H1 (cell line): ENCODE measurements around the gene FLRT2. TPM values are rescaled to one million over a fixed set of nuclear protein-coding genes. Genes with fewer than 3 reads are reported as not detected.

Experiments used
- CTCF ChIA-PET: fragments of 300-600 bp; sonication (Branson Sonifier 250); formaldehyde crosslinking; loops from one replicate; lab custom pipeline; 2021; ENCODE audit not compliant: partially characterized antibody; lab: Charles Lee
- POLR2A ChIA-PET: fragments of 300-600 bp; sonication (Branson Sonifier 250); formaldehyde crosslinking; loops from one replicate; lab custom pipeline; 2021; ENCODE audit warnings: inconsistent platforms; ENCODE audit not compliant: partially characterized antibody; lab: Charles Lee
- DNase-seq, 2 experiments: peaks; one replicate each; pipeline versions ENCODE4 v3.0.0 to v3.0.0-alpha.2; 2010 to 2022; ENCODE audit warnings: low spot score in 2 of 2, low read depth in 1 of 2, mixed read lengths in 1 of 2
- FAIRE-seq: peaks from 2 replicates; lab custom pipeline; 2011; peaks lifted over from hg19 to GRCh38; lab: Jason Lieb, UNC
- H2AFZ ChIP-seq: 2 replicates; pipeline ENCODE4 v1.8.1; 2012; ENCODE audit warnings: low read length, inconsistent platforms
- H2AK5ac ChIP-seq: 2 replicates; pipeline ENCODE4 v1.6.1; 2013; ENCODE audit warnings: low read depth, low read length
- H2BK120ac ChIP-seq: replicated peaks from 2 replicates; pipeline ENCODE3; 2013; ENCODE audit warnings: low read depth, low read length, inconsistent platforms
- H2BK12ac ChIP-seq: 2 replicates; pipeline ENCODE4 v1.6.1; 2013; ENCODE audit warnings: low read depth, low read length
- H2BK15ac ChIP-seq: 2 replicates; pipeline ENCODE4 v1.6.1; 2013; ENCODE audit warnings: low read length
- H2BK20ac ChIP-seq: 2 replicates; pipeline ENCODE4 v1.6.1; 2013; ENCODE audit warnings: low read length
- H2BK5ac ChIP-seq: 2 replicates; pipeline ENCODE4 v1.6.1; 2013; ENCODE audit warnings: low read depth, low read length
- H3K14ac ChIP-seq: 2 replicates; pipeline ENCODE4 v1.6.1; 2013; ENCODE audit warnings: inconsistent platforms; ENCODE audit not compliant: insufficient read length
- H3K18ac ChIP-seq: 2 replicates; pipeline ENCODE4 v1.6.1; 2013; ENCODE audit warnings: low read length; ENCODE audit errors: extremely low read depth
- H3K23ac ChIP-seq: 2 replicates; pipeline ENCODE4 v1.6.1; 2013; ENCODE audit warnings: inconsistent platforms; ENCODE audit not compliant: insufficient read length
- H3K23me2 ChIP-seq: 2 replicates; pipeline ENCODE4 v1.6.1; 2013; ENCODE audit warnings: low read depth, low read length
- H3K27ac ChIP-seq: 2 replicates; pipeline ENCODE4 v1.6.1; 2011; ENCODE audit warnings: low read depth, low read length, inconsistent platforms
- H3K27me3 ChIP-seq, 4 experiments: replicated peaks in 1 of 4; 1 replicate in 1 of 4; 2 replicates in 3 of 4; pipeline versions ENCODE4 v1.6.1 to v1.8.1; 2011 to 2013; ENCODE audit warnings: low read length in 3 of 4, mild to moderate bottlenecking in 3 of 4, inconsistent platforms in 2 of 4, mixed read lengths in 2 of 4, moderate library complexity in 1 of 4; ENCODE audit not compliant: control insufficient read depth in 3 of 4, insufficient read depth in 3 of 4; ENCODE audit errors: extremely low read depth in 1 of 4
- H3K36me3 ChIP-seq, 4 experiments: 2 replicates each; pipeline versions ENCODE4 v1.6.1 to v1.8.1; 2011 to 2013; ENCODE audit warnings: mild to moderate bottlenecking in 4 of 4, low read length in 3 of 4, moderate library complexity in 2 of 4, control low read depth in 1 of 4, inconsistent platforms in 1 of 4; ENCODE audit not compliant: insufficient read depth in 4 of 4, control insufficient read depth in 2 of 4
- H3K4ac ChIP-seq: replicated peaks from 2 replicates; pipeline ENCODE3; 2013; ENCODE audit warnings: low read length, low read depth, mixed read lengths, inconsistent platforms; ENCODE audit not compliant: insufficient read length
- H3K4me1 ChIP-seq, 4 experiments: replicated peaks in 1 of 4; 1 replicate in 1 of 4; 2 replicates in 3 of 4; pipeline versions ENCODE4 v1.6.1 to v1.8.1; 2011 to 2013; ENCODE audit warnings: low read length in 3 of 4, inconsistent platforms in 2 of 4, mixed read lengths in 1 of 4; ENCODE audit not compliant: insufficient read depth in 4 of 4, control insufficient read depth in 3 of 4
- H3K4me2 ChIP-seq, 2 experiments: 2 replicates each; pipeline versions ENCODE4 v1.6.1 to v1.8.1; 2011 to 2013; ENCODE audit warnings: low read depth in 2 of 2, low read length in 2 of 2, control low read depth in 1 of 2, inconsistent platforms in 1 of 2, mild to moderate bottlenecking in 1 of 2; ENCODE audit not compliant: insufficient read depth in 1 of 2
- H3K4me3 ChIP-seq, 4 experiments: fragments of 200-600, 300-600 bp in 1 of 4; sonication (generic), shearing (Covaris generic), sonication (Bioruptor Twin) in 1 of 4; 2 replicates each; pipeline versions ENCODE4 v1.5.1 to v1.8.1; 2011 to 2016; ENCODE audit warnings: low read length in 4 of 4, low read depth in 3 of 4, control low read depth in 2 of 4, inconsistent platforms in 2 of 4, mild to moderate bottlenecking in 2 of 4, mixed read lengths in 1 of 4, moderate library complexity in 1 of 4; ENCODE audit not compliant: insufficient read depth in 2 of 4; ENCODE audit errors: extremely low read depth in 1 of 4
- H3K56ac ChIP-seq: replicated peaks from 2 replicates; pipeline ENCODE3; 2013; ENCODE audit warnings: low read depth, mild to moderate bottlenecking, mixed read lengths, low read length, inconsistent platforms; ENCODE audit not compliant: insufficient read length
- H3K79me1 ChIP-seq: 2 replicates; pipeline ENCODE4 v1.6.1; 2013; ENCODE audit warnings: low read depth, low read length, control low read depth
- H3K79me2 ChIP-seq, 2 experiments: 2 replicates each; pipeline versions ENCODE4 v1.6.1 to v1.8.1; 2012 to 2013; ENCODE audit warnings: low read length in 2 of 2, mild to moderate bottlenecking in 2 of 2, inconsistent platforms in 1 of 2; ENCODE audit not compliant: insufficient read depth in 2 of 2, control insufficient read depth in 1 of 2
- H3K9ac ChIP-seq, 4 experiments: replicated peaks in 1 of 4; 1 replicate in 1 of 4; 2 replicates in 3 of 4; pipeline versions ENCODE4 v1.6.1 to v1.8.1; 2011 to 2013; ENCODE audit warnings: low read depth in 3 of 4, low read length in 3 of 4, control low read depth in 2 of 4, mild to moderate bottlenecking in 2 of 4, moderate library complexity in 2 of 4, inconsistent platforms in 1 of 4; ENCODE audit errors: extremely low read depth in 1 of 4
- H3K9me3 ChIP-seq, 2 experiments: 2 replicates each; pipeline versions ENCODE4 v1.6.1 to v1.8.1; 2012 to 2013; ENCODE audit warnings: mild to moderate bottlenecking in 2 of 2, moderate library complexity in 2 of 2, control low read depth in 1 of 2, inconsistent platforms in 1 of 2, low read depth in 1 of 2, low read length in 1 of 2, mixed read lengths in 1 of 2; ENCODE audit not compliant: insufficient read depth in 2 of 2
- H4K20me1 ChIP-seq, 2 experiments: replicated peaks in 1 of 2; 2 replicates each; pipeline versions ENCODE3 to v1.8.1; 2011 to 2013; ENCODE audit warnings: inconsistent platforms in 2 of 2, low read length in 2 of 2, mild to moderate bottlenecking in 1 of 2; ENCODE audit not compliant: insufficient read depth in 2 of 2, control insufficient read depth in 1 of 2
- H4K5ac ChIP-seq: 2 replicates; pipeline ENCODE4 v1.6.1; 2013; ENCODE audit warnings: low read length, low read depth, mixed read lengths, inconsistent platforms; ENCODE audit not compliant: insufficient read length
- H4K8ac ChIP-seq: 2 replicates; pipeline ENCODE4 v1.8.0; 2013; ENCODE audit warnings: mild to moderate bottlenecking, moderate library complexity, low read length, inconsistent platforms; ENCODE audit not compliant: insufficient read depth; ENCODE audit errors: extremely low read depth
- H4K91ac ChIP-seq: replicated peaks from 2 replicates; pipeline ENCODE3; 2013; ENCODE audit warnings: low read length, mixed read lengths, inconsistent platforms; ENCODE audit not compliant: insufficient read length
- CHD1 ChIP-seq: IDR thresholded peaks from 2 replicates; pipeline ENCODE4 v1.6.1; 2012; ENCODE audit warnings: low read depth, low read length, improper control_type of control experiment
- CREB1 ChIP-seq: IDR thresholded peaks from 2 replicates; pipeline ENCODE4 v1.6.1; 2012; ENCODE audit warnings: inconsistent platforms
- WGBS, 2 experiments: shearing (Covaris generic) in 1 of 2; methylation state at CpG; one replicate each; pipeline versions ENCODE4 v1.1.6 to v1.1.7; 2013 to 2015; ENCODE audit warnings: low lambda C conversion rate in 2 of 2, mixed read lengths in 2 of 2, inconsistent platforms in 1 of 2, low coverage in 1 of 2, missing lambda C conversion rate in 1 of 2; ENCODE audit not compliant: insufficient replicate concordance in 2 of 2, insufficient coverage in 1 of 2, insufficient read length in 1 of 2; ENCODE audit errors: extremely low coverage in 1 of 2, missing lambda C conversion rate in 1 of 2; 5-methylcytosine and 5-hydroxymethylcytosine counted together
- polyA plus RNA-seq, 7 experiments: library from polyadenylated mRNA; depleted of rRNA in 3 of 7; stranded (reverse) in 5 of 7; unstranded in 2 of 7; fragments of >200 nt in 5 of 7; fragments of 200-250 nt in 2 of 7; gene quantifications; 1 replicate in 5 of 7; 2 replicates in 1 of 7; 4 replicates in 1 of 7; pipeline versions ENCODE4 v1.2.1 to v1.2.3, GENCODE V29; 2011 to 2013; ENCODE audit warnings: missing spikeins in 2 of 7, mixed read lengths in 2 of 7
- total RNA-seq: library from RNA; stranded (reverse); fragmentation: NEBNext Ultra II Directional; extraction: Animal tissue kit (Norgen Biotek cat#: 25700); gene quantifications from 2 replicates; pipeline ENCODE4 v1.2.1, GENCODE V29; 2021

The FLRT2 gene
- total and polyA plus RNA-seq, 2 of the 8 experiments (the other 6 are each of a cell fraction or from before 2014, with no cell fraction given), result 2.4 to 6.9 TPM

DNA sequence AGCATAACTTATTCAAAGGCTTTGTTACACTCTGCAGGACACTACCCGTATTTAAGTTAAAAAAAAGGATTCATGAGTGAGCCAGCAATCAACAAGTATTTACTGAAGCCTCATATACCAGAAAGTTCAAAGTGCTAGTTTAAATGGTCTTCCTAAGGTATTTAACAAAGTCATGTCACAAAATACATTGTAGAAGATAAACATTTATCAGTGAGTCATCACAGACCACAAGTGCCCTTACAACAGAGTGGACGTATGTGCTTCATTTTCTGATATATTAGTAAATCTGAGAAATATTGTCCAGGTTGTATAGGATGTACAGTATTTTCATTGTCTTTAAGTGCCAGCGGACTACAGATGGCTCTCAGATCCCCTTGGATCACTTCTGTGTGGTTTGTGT is 24.2 kb downstream of the FLRT2 start:
- CTCF ChIA-PET, result no interaction called here
- Histone ChIP-seq H3K4me2 (no peak overlapping the region), H3K23me2 (no peaks in the 10 kb centered on the region), H3K36me3 (no peaks in the 10 kb centered on the region), H3K4me3 (no peak overlapping the region), H3K56ac (no peak overlapping the region), H3K27ac (no peak overlapping the region), H3K9me3 (no peaks in the 10 kb centered on the region), H3K23ac (no peak overlapping the region), H2AFZ (no peak overlapping the region), H2BK20ac (no peak overlapping the region), H3K9ac (no peak overlapping the region), H2BK15ac (no peak overlapping the region), H3K18ac (no peak overlapping the region), H3K4ac (no peak overlapping the region), H4K5ac (no peak overlapping the region), H4K8ac (no peak overlapping the region), H3K79me2 (no peaks in the 10 kb centered on the region), H3K27me3 (peaks cover 0 to 2% (median 0%) of the 10 kb centered on the region in 4 experiments; a peak in 1 of 7 replicates), H2BK120ac (no peak overlapping the region), H3K14ac (no peak overlapping the region), H3K79me1 (no peaks in the 10 kb centered on the region), H4K91ac (no peak overlapping the region), H4K20me1 (no peaks in the 10 kb centered on the region), H3K4me1 (peaks cover 0 to 7% (median under 1%) of the 10 kb centered on the region in 4 experiments; a peak in 1 of 7 replicates), H2AK5ac (no peak overlapping the region), H2BK12ac (no peak overlapping the region), H2BK5ac (no peak overlapping the region)
- TF ChIP-seq CREB1, result no peak
- TF ChIP-seq CHD1, result no peak
- POLR2A ChIA-PET, result no interaction called here
- WGBS, 2 experiments, result 49% methylated on average over 3 of the region's 3 CpGs; no CpG with 5 or more reads in 1 of the 2 experiments
- no peak for DNase-seq
- FAIRE-seq, result no peak
